Limb (tissue), 2 donors: ENCODE results near the gene RABGAP1L.
"Not testable (repeated sequence)": the region's sequence is repeated elsewhere in the genome, so short reads cannot be mapped to it uniquely, and the experiment has no call there.

Experiments
- DNase-seq, 2 donors: peaks; one replicate each; pipeline ENCODE4 v3.0.0-alpha.2; 2016; ENCODE audit errors: extremely low spot score in 2 of 2

Gene RABGAP1L

GRCh38 chr1:174656409-174657059 lies 497.2 kb downstream of the RABGAP1L start:
- DNase-seq: no peak

DNA sequence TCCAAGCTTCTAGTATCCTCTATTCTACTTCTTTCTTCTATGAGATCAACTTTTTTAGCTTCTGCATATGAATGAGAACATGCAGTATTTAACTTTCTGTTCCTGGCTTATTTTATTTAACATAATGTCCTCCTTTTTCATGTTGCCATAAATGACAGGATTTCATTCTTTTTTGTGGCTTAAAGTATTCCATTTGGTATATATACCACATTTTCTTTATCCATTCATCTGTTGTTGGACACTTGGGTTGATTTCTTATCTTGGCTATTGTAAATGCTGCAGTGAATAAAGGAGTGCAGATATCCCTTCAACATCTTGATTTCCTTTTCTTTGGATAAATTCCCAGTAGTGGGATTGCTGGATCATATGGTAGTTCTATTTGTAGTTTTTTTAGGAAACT lies 498.1 kb downstream of the RABGAP1L start:
- no peak for DNase-seq

- no peak for DNase-seq
These were observed 498.6 kb downstream of the RABGAP1L start for GRCh38 chr1:174657893-174658292.

- DNase-seq: no peak
These were observed 500.5 kb downstream of the RABGAP1L start for GRCh38 chr1:174659823-174660222.

DNA sequence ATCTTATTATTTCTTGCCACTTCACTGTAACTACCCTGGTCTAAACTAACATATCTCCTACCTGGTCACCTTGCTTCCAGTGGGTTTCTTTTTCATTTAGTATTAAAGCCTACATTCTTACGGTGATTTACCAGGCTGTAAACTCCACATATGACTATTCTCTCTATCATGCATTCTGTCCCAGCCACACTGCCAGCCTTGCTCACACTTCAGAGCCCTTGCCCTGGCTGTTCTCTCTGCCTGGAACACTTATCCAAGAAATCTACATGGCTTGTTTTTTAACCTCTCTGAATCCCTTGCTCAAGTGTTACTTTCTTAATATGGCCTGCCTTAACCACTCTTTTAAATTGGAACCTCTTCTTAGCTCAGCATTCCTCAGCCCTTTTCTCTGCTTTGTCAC lies 501.2 kb downstream of the RABGAP1L start:
- no peak for DNase-seq

- no peak for DNase-seq
These were observed 504.0 kb downstream of the RABGAP1L start for GRCh38 chr1:174663358-174663757.

GRCh38 chr1:174666248-174666647 lies 506.9 kb downstream of the RABGAP1L start:
- no peak for DNase-seq

- DNase-seq: no peak
These were observed 512.5 kb downstream of the RABGAP1L start for GRCh38 chr1:174671826-174672225.

GRCh38 chr1:174676856-174677255 lies 517.5 kb downstream of the RABGAP1L start:
- DNase-seq: no peak

DNA sequence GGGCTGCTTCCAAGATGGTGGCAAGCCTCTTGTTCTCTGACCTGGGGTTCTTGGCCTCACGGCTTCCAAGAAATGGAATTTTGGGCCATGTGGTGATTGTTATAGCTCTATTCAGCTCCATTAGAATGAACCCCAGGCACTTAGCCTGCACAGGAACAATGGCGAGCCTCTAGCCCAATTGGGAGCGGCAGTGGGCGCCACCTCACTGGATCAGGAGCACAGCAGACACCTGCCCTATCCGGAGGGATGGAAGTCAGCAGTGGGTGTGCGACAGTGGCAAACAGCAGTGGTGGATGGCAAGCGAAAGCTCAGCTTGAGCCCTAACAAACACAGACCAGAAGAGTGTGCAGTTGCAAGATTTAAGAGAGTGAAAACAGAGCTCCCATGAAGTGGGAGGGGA lies 519.3 kb downstream of the RABGAP1L start:
- no peak for DNase-seq

- no peak for DNase-seq
These were observed 520.8 kb downstream of the RABGAP1L start for GRCh38 chr1:174680101-174680500.

- peak in 1 of 2 donors; percentile 8 for DNase-seq
These were observed 523.2 kb downstream of the RABGAP1L start for GRCh38 chr1:174682419-174683008.

GRCh38 chr1:174686213-174686612 lies 526.9 kb downstream of the RABGAP1L start:
- DNase-seq: no peak

- no peak for DNase-seq
These were observed 530.2 kb downstream of the RABGAP1L start for GRCh38 chr1:174689524-174689923.

DNA sequence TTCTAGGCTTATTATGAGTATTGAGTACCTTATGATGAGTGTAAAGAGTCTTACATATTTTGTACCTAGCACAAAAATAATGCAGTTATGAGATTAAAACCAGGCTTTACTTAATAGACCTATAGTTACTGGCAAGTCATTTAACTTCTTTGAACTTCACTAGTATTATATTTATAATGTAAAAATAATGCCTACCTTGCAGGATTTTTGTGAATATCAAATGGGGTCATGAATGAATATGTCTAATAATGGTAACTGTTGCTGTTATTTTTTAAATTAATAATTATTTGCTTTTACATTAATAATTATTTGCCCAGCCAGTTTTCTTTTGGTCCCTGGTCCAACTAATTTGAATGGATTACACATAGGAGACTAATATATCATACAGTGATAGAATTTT lies 530.9 kb downstream of the RABGAP1L start:
- DNase-seq: no peak

- DNase-seq: no peak
These were observed 533.0 kb downstream of the RABGAP1L start for GRCh38 chr1:174692313-174692712.

- DNase-seq: no peak
These were observed 533.8 kb downstream of the RABGAP1L start for GRCh38 chr1:174693085-174693484.

GRCh38 chr1:174693539-174693938 lies 534.2 kb downstream of the RABGAP1L start:
- not testable (repeated sequence) for DNase-seq

DNA sequence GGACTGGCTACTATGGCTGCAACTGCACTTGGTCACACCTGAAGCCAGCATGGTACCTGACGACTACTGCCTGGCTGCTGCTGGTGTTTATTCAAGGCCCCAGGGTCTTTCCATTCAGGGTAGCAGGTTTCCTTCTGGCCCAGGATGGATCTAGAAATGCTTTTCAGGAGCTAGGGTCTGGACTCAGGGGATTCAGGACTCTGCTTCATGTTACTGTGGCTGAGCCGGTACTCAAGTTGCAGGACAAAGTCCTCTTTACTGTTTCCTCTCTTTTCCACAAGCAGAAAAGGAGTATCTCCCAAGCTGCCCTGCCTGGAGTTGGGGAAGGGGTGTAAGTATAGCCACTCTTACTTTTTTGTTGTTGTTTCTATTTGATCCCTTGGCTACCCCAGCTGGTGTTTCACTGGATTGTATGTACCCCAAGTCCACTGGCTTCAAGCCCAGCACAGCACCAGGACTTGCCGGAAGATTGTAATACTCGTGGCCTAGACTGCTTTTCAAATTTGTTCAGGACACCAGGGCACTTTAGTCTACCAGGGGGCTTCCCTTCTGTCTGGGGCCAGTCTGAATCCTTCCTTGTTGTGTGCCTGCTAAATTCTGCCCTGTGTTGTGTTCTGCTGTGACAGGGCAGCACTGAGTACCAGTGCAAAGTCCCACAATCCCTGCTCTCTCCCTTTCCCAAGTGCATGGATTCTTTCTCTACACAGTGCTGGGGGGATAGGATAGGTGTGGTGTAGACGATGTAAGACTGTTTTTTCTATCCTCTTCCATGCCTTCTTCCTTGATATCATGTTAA lies 536.9 kb downstream of the RABGAP1L start:
- DNase-seq: no peak

GRCh38 chr1:174700314-174700713 lies 541.0 kb downstream of the RABGAP1L start:
- no peak for DNase-seq

- DNase-seq: no peak
These were observed 541.5 kb downstream of the RABGAP1L start for GRCh38 chr1:174700775-174701174.

GRCh38 chr1:174701565-174701964 lies 542.2 kb downstream of the RABGAP1L start:
- no peak for DNase-seq

DNA sequence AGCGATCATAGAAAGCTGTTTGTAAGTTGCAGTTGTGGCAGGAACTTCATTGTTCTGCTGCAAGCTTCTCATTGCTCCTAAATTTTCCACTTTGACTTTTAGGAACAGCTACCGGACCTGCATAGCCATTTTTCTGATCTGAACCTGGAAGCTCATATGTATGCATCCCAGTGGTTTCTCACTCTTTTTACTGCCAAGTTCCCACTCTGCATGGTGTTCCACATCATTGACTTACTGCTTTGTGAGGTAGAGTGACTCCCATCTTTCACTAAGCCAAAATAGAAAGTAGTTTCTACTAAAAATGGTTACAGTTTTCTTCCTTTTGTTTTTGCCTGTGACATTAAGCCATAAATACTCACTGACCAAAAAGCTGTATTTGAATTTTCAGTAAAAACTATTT lies 542.7 kb downstream of the RABGAP1L start:
- DNase-seq: no peak
